GM18499 (cell line): ENCODE data around the gene NPL.

Source experiments
- ATAC-seq: cut with Tn5 transposase; IDR thresholded peaks from one replicate; pipeline ENCODE4 v1.9.1; 2021; ENCODE audit warnings: moderate number of reproducible peaks; ENCODE audit not compliant: insufficient read depth, unreplicated experiment

Gene NPL

DNA sequence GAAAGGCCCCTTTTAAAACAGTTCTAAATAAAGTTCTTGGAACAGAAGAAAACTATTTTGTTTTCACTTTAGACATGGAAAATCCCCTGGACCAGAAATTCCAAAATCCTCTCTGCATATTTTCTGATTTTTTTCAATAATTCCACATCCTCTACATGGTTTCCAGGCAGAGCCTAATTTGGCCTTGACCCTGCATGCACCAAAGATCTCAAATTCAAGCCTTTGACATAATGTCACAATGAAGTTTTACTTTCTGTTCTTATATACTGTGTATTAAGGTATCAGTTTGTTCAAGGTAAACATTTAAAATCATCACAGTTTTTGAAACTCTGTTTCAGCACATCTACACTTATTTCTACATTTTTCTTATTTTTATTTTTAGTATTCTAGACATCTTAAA is 12.2 kb upstream of the NPL start:
- ATAC-seq: no peak

DNA sequence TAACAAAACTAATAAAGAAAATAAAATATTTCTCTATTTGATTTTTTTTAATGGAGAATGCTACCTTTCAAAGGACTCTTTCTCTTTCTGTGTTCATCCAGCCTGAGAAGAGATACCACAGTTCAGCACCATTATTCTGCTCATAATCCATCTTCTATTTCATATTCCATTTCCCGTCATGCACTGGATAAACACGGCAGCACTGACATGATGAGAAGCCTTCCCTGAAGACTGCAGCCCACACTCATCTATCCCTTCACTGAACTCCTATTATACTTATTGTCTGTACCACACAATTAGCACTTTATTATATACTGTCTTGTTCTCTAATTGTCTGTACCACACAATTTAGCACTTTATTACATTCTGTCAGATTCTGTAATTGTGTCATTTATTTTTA is 10.7 kb upstream of the NPL start:
- ATAC-seq: no peak

DNA sequence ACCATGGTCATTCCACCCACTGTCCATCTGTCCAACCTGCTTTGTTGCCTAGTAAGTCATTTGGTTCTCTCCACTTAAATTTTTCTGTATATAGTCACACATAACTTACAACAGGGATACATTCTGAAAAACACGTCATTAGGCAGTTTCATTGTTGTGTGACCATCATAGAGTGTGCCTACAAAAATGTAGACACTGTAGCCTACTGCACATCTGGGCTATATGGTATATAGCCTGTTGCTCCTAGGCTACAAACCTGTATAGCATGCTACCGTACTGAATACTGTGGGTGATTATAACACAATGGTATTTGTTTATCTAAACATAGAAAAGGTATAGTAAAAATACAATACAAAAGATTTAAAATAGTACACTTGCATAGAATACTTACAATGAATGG is 10.0 kb upstream of the NPL start:
- ATAC-seq: no peak

DNA sequence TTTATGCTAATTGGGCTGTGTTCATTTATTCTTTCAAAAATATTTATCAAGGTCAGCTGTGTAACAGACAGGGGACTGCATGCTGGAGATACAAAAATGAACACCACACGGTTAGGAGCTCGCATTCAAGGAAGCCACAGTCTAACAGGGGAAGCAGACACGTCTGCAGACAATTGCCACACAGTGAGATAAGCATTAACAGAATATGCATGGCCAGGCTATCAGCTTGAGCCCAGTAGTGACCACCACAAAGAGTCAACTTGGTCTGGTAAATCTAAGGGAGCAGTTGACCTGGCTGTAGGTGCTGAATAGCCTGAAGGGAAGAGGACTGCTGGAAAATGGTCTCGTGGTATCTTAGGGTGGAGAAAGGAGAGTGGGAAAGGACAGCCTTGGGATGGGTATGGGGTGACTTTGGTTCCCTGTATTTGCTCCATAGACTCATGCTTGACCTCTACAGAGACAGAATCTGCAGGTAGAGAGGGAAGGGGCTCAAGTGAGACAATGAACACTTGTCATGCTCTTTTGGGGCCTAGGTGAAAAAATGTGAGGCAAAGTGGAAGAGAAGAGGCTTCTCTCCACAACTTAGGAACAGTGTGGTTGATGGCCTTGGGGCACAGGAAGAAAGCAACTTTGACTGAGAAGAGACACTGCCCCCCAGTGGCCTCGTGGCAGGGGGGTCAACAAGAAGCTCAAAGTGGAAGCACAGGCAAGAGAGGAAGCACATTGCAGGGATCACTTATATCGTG is 7.6 kb upstream of the NPL start:
- ATAC-seq: no peak

- no peak for ATAC-seq
These were observed 7.0 kb upstream of the NPL start for GRCh38 chr1:182782587-182782913.

DNA sequence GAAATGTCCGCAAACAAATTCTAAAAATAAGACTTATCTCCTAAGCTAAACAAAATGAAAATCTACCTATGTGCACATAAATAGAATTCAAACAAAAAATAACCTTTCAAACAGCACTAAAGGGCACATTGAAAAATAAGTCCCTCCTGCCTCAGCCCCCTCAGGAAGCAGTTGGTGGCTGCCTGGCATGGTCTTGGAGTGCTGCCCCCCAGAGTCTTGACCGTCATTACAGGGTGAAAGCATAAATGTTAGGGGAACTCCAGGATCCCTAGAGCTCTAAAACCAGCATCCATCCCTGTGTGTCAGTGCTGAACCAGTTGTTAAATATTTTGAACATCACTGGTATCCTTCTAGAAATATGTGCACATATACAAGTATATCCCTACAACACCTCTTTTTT is 6.5 kb upstream of the NPL start:
- no peak for ATAC-seq

GRCh38 chr1:182784556-182785171 is 4.9 kb upstream of the NPL start:
- ATAC-seq: no peak

DNA sequence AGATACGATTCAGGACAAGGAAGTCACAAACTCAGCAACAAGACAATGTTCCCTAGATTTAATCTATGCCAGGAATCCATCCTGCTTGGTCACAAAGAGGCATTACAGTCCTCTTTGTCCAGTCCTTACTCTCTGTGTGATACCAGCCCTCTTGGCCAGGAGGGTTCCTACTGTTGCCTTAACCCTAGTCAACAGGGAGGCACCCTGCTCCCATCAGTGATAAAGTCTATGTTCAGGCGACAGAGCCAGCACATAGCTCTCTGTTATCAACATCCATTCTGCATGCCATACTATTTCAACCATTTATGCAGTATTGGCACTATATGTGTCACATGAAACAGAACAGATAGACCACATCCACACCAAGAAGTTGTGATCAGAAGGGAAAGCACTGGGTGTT is 4.4 kb upstream of the NPL start:
- ATAC-seq: no peak

GRCh38 chr1:182786223-182786994 is 3.2 kb upstream of the NPL start:
- ATAC-seq: no peak

- no peak for ATAC-seq
These were observed 2.6 kb upstream of the NPL start for GRCh38 chr1:182786995-182787324.

DNA sequence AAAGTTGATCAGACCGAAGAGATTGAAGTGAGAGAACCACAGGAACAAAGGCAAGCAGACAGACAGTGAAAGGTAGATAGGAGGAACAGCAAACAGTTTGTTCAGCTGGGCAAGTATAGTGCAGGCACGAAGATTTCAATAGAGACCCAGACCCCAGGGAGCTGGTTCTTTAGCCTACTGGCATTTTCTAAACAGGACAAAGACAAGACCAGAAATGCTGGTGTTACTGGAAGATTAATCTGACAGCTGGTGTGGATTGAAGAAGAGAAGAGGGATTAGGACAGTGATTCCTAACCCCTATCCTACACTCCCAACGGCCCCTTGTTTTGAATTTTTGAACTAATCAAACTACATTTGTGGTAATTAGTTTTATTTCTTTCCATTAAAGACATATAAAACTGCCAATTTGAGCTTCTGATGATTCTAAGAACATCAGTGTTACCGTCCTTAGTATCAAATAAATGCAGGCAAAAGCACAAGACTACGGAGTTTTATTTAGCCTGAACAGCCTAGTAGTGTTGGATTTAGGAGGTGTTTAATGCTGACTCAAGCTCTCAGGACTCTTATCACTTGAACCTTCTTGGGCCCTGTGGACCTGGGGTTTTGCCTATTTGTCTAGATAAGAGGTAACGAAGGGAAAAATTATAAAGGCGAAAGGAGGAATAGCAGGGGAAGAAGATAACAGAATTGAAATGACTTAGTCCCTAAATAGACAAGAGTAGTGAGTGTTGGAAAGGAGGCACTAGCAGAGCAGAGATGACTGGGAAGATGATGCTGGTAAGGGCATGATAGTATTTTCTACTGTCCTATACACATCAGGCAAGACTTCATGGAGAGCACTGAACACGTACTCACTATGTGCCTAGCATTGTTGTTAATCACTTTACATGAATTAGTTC is 2.0 kb downstream of the NPL start:
- no peak for ATAC-seq

GRCh38 chr1:182794091-182794490 is 4.5 kb downstream of the NPL start:
- no peak for ATAC-seq

DNA sequence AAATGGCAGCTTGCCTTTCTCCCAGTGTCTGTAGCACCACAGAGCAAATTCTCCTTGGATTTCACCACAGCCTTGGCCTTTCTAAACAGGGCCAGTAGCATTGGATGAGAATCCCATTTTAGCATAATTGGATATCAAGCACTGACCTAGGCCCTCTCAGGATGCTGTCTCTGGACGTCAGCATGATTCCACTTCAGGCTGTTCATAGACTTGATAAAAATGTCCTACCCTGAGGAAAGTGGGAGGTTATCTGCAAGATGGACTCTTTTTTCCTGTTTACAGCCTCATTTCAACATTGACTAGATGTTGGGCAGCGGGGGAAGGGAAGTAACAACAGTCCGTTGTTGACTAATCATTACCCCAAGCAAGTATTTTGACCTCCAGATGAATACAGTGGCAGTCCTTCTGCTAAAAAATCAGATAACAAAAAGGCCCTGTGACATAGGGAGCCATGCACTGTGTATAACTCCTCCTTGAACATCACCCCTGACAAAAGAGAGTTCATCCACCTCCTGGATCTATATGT is 5.2 kb downstream of the NPL start:
- no peak for ATAC-seq

GRCh38 chr1:182795563-182796228 is 6.1 kb downstream of the NPL start:
- no peak for ATAC-seq

GRCh38 chr1:182802006-182802803 is 12.6 kb downstream of the NPL start:
- no peak for ATAC-seq

- no peak for ATAC-seq
These were observed 14.3 kb downstream of the NPL start for GRCh38 chr1:182803846-182804245.

- no peak for ATAC-seq
These were observed 16.6 kb downstream of the NPL start for GRCh38 chr1:182806015-182806678.

DNA sequence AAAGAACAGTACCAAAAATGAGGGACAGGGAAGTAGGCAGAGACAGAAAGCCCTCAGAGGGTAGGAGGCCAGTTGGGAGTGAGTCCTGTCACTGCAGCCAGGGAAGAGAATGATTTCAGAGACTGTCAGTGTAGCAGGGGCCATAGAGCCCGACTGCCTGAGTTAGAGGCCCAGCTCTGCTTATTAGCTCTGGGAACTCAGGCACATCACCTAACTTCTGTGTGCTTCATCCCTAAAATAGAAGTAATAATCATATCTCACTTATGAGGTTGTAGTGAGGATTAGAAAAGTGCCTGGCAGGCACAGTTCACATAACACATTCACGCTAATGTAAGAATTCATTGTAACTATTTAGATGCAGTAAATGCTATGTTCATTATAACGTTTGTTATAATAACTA is 18.3 kb downstream of the NPL start:
- no peak for ATAC-seq
